Activated CD4-positive, alpha-beta T cell treated with anti-CD3 and anti-CD28 coated beads, Interleukin-2, amount 10 ng/mL, durations not matched to agents 24 days and 14 days (primary cell): ENCODE results near the gene RRAGC. TPM values are rescaled to one million over a fixed set of nuclear protein-coding genes. Genes with fewer than 3 reads are reported as not detected.
"Not testable (repeated sequence)": the region's sequence is repeated elsewhere in the genome, so short reads cannot be mapped to it uniquely, and the experiment has no call there.

Experiments used
- DNase-seq: peaks from one replicate; pipeline ENCODE4 v3.0.0; 2022
- H3K27ac Mint-ChIP-seq: one replicate; pipeline ENCODE4 v1.8.0; 2022; ENCODE audit warnings: mild to moderate bottlenecking, mixed read lengths
- H3K27me3 Mint-ChIP-seq: one replicate; pipeline ENCODE4 v1.8.0; 2022; ENCODE audit warnings: mixed read lengths
- H3K36me3 Mint-ChIP-seq: one replicate; pipeline ENCODE4 v1.8.0; 2022; ENCODE audit warnings: low read depth, mild to moderate bottlenecking, mixed read lengths
- H3K4me1 Mint-ChIP-seq: one replicate; pipeline ENCODE4 v1.8.0; 2021; ENCODE audit warnings: mixed read lengths
- H3K4me3 Mint-ChIP-seq: one replicate; pipeline ENCODE4 v1.8.0; 2022; ENCODE audit warnings: mild to moderate bottlenecking, moderate library complexity, mixed read lengths
- H3K9me3 Mint-ChIP-seq: one replicate; pipeline ENCODE4 v1.8.0; 2021; ENCODE audit warnings: mixed read lengths
- intact Hi-C: fragments of 100-400 bp; cut with micrococcal nuclease; formaldehyde crosslinking; loops from one replicate; pipeline ENCODE4 v1.15.1; 2023
- total RNA-seq: library from RNA; stranded (reverse); gene quantifications from 2 replicates; pipeline ENCODE4 v1.2.3, GENCODE V29; 2022

The RRAGC gene
- total RNA-seq, 1 donor from 2014 or later = 10.9 TPM

GRCh38 chr1:38873027-38873969, 13.7 kb upstream of the RRAGC start, which contains the start of gene MYCBP:
MYCBP (minus strand) TSS chr1:38873348; CDS start chr1:38873305, 43 bp downstream.
- Mint-ChIP-seq H3K4me1 (peaks cover 26% of the 10 kb centered on the region), H3K27ac (peak within 1 kb of the TSS; percentile 81), H3K9me3 (no peaks in the 10 kb centered on the region), H3K36me3 (peaks cover 7% of the 10 kb centered on the region), H3K27me3 (no peaks in the 10 kb centered on the region), H3K4me3 (peak within 1 kb of the TSS; percentile 91)
- peak; percentile 99 for DNase-seq
- intact Hi-C loops = loop anchor here (1.0 to 5.0 kb wide), 5 partner anchors 14 to 704 kb away; partner anchors contain the start of genes AKIRIN1, NDUFS5, PABPC4 and RRAGC

- H3K27ac Mint-ChIP-seq = peak overlapping the region; percentile 81
- H3K4me3 Mint-ChIP-seq = peak overlapping the region; percentile 91
- peak; percentile 82 for DNase-seq
- peaks cover 30% of the 10 kb centered on the region for H3K4me1 Mint-ChIP-seq
- H3K36me3 Mint-ChIP-seq = peaks cover 7% of the 10 kb centered on the region
- H3K9me3 Mint-ChIP-seq = no peaks in the 10 kb centered on the region
- no peaks in the 10 kb centered on the region for H3K27me3 Mint-ChIP-seq
- intact Hi-C loops = loop anchor here (1.0 to 5.0 kb wide), 5 partner anchors 13 to 705 kb away; partner anchors contain the start of genes AKIRIN1, NDUFS5, PABPC4 and RRAGC
Observed at GRCh38 chr1:38872401-38873026, 12.9 kb upstream of the RRAGC start.

DNA sequence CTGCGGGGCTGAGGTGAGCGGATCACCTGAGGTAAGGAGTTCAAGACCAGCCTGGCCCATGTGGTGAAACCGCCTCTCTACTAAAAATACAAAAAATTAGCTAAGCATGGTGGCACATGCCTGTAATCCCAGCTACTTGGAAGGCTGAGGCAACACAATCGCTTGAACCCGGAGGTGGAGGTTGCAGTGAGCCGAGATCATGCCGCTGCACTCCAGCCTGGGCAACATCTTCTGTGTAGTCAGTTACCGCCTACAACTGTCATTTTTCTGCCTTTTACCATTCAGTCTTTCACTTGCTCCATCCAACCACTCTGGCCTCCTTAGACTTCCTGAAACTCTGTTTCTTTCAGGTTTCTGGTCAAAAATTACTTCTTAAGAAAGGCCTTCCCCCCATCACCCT, 11.4 kb upstream of the RRAGC start:
- Mint-ChIP-seq H3K36me3 (peaks cover 9% of the 10 kb centered on the region), H3K4me3 (peak overlapping the region; percentile 91), H3K27me3 (no peaks in the 10 kb centered on the region), H3K9me3 (no peaks in the 10 kb centered on the region), H3K4me1 (peaks cover 30% of the 10 kb centered on the region), H3K27ac (peak overlapping the region; percentile 8)
- no peak for DNase-seq
- intact Hi-C loops = loop anchor here (5.0 kb wide), 2 partner anchors 221 to 706 kb away; partner anchors contain the start of gene PABPC4

GRCh38 chr1:38867208-38867607, 7.6 kb upstream of the RRAGC start:
- no peak for DNase-seq
- peaks cover 19% of the 10 kb centered on the region for H3K4me1 Mint-ChIP-seq
- no peak overlapping the region for H3K27ac Mint-ChIP-seq
- no peaks in the 10 kb centered on the region for H3K27me3 Mint-ChIP-seq
- no peak overlapping the region for H3K4me3 Mint-ChIP-seq
- no peaks in the 10 kb centered on the region for H3K9me3 Mint-ChIP-seq
- intact Hi-C loops = no loop called here
- peaks cover 24% of the 10 kb centered on the region for H3K36me3 Mint-ChIP-seq

DNA sequence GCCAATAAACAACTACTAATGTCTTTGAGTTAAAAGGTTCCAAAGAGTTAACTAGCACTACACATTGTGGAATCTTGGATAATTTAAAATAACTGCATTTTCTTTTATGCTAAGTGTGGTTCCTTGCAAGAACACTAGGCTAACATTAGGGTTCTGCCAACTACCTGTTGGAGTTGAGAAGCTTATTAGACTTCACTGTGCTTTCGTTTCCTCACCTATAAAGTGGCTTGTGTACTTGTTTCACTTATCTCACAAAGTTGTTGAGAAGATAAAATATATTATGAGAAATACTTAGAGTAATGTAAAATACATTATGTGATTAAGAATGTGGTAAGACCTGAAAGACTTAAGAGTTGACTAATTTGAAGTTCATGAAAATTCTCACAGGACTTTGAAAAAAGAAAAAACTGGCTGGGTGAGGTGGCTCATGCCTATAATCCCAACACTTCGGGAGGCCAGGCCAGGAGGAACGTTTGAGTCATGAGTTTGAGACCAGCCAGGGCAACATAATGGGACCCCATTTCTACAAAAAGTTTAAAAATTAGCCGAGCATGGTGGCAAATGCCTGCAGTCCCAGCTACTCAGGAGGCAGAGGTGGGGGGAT, 5.6 kb upstream of the RRAGC start:
- peaks cover 13% of the 10 kb centered on the region for H3K4me1 Mint-ChIP-seq
- no peak for DNase-seq

GRCh38 chr1:38860454-38860795, 853 bp upstream of the RRAGC start:
- Mint-ChIP-seq H3K36me3 (peaks cover 29% of the 10 kb centered on the region), H3K4me1 (peaks cover 20% of the 10 kb centered on the region), H3K27ac (peak overlapping the region; percentile 61), H3K9me3 (no peaks in the 10 kb centered on the region), H3K27me3 (no peaks in the 10 kb centered on the region), H3K4me3 (peak overlapping the region; percentile 88)
- intact Hi-C loops = no loop called here
- no peak for DNase-seq

More for the DNA sequence above, 5.6 kb upstream of the RRAGC start:
- Mint-ChIP-seq H3K27me3 (no peaks in the 10 kb centered on the region), H3K36me3 (peaks cover 28% of the 10 kb centered on the region), H3K9me3 (no peaks in the 10 kb centered on the region), H3K27ac (no peak overlapping the region), H3K4me3 (no peak overlapping the region)
- intact Hi-C loops = no loop called here

- H3K36me3 Mint-ChIP-seq = peaks cover 31% of the 10 kb centered on the region
- intact Hi-C loops = loop anchor here (1.0 to 10.0 kb wide), 4 partner anchors 14 to 1384 kb away; partner anchors contain the start of genes AKIRIN1, CDCA8, MYCBP and ZC3H12A
- H3K27ac Mint-ChIP-seq = peak overlapping the region; percentile 77
- H3K4me3 Mint-ChIP-seq = peak overlapping the region; percentile 88
- DNase-seq = peak; percentile 88
- peaks cover 24% of the 10 kb centered on the region for H3K4me1 Mint-ChIP-seq
- H3K9me3 Mint-ChIP-seq = no peaks in the 10 kb centered on the region
- H3K27me3 Mint-ChIP-seq = no peaks in the 10 kb centered on the region
Observed at GRCh38 chr1:38858833-38859560, 575 bp downstream of the RRAGC start.

DNA sequence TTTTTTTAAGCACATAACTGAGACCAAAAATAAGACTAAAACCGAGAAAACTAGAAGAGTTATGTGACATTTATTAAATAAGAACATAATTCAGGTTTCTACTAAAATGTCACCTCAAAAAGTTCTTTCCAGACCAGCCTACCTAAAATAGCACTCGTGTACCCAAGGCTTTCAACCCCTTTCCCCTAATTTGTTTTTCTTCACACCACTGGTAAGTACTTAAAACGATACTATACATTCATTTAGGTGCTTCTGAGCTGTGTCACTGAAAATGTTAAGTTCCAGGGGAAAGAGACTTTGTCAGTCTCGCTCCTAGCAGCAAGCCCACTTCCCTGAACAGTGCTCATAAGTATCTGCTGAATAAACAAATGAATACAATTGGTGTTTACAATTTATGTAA, 6.8 kb downstream of the RRAGC start:
- Mint-ChIP-seq H3K27me3 (no peaks in the 10 kb centered on the region), H3K36me3 (peaks cover 34% of the 10 kb centered on the region), H3K27ac (peak overlapping the region; percentile 48), H3K4me1 (peaks cover 15% of the 10 kb centered on the region), H3K9me3 (no peaks in the 10 kb centered on the region), H3K4me3 (peak overlapping the region; percentile 24)
- intact Hi-C loops = loop anchor here (10.0 kb wide), 2 partner anchors 1158 to 1378 kb away; partner anchors contain the start of genes CDCA8 and ZC3H12A
- no peak for DNase-seq

DNA sequence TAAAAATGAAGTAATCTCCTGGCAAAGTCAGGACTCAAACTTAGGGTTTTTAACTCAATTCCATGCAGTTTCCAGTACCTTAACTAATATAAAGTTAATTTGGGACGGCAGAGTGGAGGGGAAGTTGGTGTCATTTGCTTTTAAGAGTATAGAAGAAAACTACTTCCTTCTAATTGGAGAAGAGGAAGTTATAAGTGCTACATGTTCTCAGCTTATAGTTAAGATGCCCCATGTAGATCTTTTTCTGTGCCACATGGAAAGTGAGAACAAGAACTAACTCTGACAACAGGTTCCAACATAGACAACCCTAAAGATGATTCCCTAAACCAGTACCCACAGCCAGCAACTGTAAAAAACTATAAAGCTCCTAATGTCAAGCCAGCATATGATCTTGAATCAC, 11.5 kb downstream of the RRAGC start:
- Mint-ChIP-seq H3K9me3 (no peaks in the 10 kb centered on the region), H3K27ac (no peak overlapping the region)
- intact Hi-C loops = no loop called here

DNA sequence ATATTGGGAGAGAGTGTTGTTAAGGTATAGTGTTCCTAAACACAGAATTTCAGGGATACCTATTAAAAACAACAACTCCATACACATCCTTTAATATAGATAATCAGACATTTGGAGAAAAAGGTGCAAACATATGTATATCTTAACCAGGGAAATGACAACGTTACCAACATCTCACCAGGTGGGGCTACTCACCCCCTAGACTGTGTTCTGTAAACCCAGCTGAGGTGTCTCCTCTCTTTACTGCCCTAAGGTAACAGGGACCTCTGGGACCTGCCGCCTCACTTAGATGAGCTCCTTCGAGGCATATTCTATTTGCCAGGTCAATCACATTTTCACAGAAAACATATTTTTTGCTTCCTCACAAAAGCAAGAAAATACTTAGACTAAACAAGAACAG, 13.4 kb downstream of the RRAGC start:
- no peaks in the 10 kb centered on the region for H3K9me3 Mint-ChIP-seq
- no peaks in the 10 kb centered on the region for H3K4me1 Mint-ChIP-seq
- H3K36me3 Mint-ChIP-seq = peaks cover 36% of the 10 kb centered on the region
- intact Hi-C loops = no loop called here
- no peak overlapping the region for H3K4me3 Mint-ChIP-seq
- H3K27me3 Mint-ChIP-seq = no peaks in the 10 kb centered on the region
- no peak overlapping the region for H3K27ac Mint-ChIP-seq
- no peak for DNase-seq

More for the DNA sequence above, 11.5 kb downstream of the RRAGC start:
- H3K4me3 Mint-ChIP-seq = no peak overlapping the region
- H3K4me1 Mint-ChIP-seq = peaks cover 5% of the 10 kb centered on the region
- DNase-seq = no peak
- peaks cover 43% of the 10 kb centered on the region for H3K36me3 Mint-ChIP-seq
- no peaks in the 10 kb centered on the region for H3K27me3 Mint-ChIP-seq

GRCh38 chr1:38845088-38845487, 14.5 kb downstream of the RRAGC start:
- H3K27me3 Mint-ChIP-seq, DNase-seq, H3K4me1 Mint-ChIP-seq, intact Hi-C loops, H3K9me3 Mint-ChIP-seq, H3K4me3 Mint-ChIP-seq, H3K27ac Mint-ChIP-seq: not testable (repeated sequence)
- peaks cover 38% of the 10 kb centered on the region for H3K36me3 Mint-ChIP-seq

DNA sequence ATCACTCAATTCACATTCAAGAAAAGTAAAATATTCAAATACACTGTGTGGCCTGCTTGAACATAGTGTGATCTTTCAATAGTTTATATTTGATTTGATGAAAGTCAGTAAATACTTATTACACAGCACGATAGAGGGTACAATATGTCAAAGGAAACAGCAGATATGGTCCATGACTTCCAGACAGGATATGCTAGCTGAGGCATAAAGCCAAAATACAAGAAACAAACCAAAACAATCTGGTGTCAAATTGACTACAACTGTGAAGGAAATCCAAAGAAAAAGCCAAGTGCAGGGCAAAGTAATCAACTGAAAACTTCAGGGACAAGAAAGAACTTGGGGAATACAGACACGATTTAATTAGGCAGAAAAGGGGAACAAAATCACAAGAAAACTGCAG, 19.3 kb downstream of the RRAGC start:
- H3K4me3 Mint-ChIP-seq = no peak overlapping the region
- H3K4me1 Mint-ChIP-seq = no peaks in the 10 kb centered on the region
- intact Hi-C loops = no loop called here
- peaks cover 37% of the 10 kb centered on the region for H3K36me3 Mint-ChIP-seq
- no peaks in the 10 kb centered on the region for H3K9me3 Mint-ChIP-seq
- no peak for DNase-seq
- H3K27me3 Mint-ChIP-seq = no peaks in the 10 kb centered on the region
- H3K27ac Mint-ChIP-seq = no peak overlapping the region

- no peak for DNase-seq
- Mint-ChIP-seq H3K27me3 (peaks cover 5% of the 10 kb centered on the region), H3K27ac (no peak overlapping the region), H3K9me3 (no peaks in the 10 kb centered on the region), H3K36me3 (peaks cover 28% of the 10 kb centered on the region), H3K4me3 (no peak overlapping the region), H3K4me1 (peaks cover 2% of the 10 kb centered on the region)
- intact Hi-C loops = no loop called here
Observed at GRCh38 chr1:38839363-38839762, 20.2 kb downstream of the RRAGC start.
